KMS-11 (cell line): ENCODE measurements around the gene FMNL3.
"Not testable (repeated sequence)": the region's sequence is repeated elsewhere in the genome, so short reads cannot be mapped to it uniquely, and the experiment has no call there.

Experiments
- H2AFZ ChIP-seq: fragments of 200-600 bp; sonication (generic); 2 replicates; pipeline ENCODE4 v1.6.1; 2016; ENCODE audit warnings: antibody characterized with exemption, mixed run types, low read depth
- H3K27ac ChIP-seq: fragments of 200-600 bp; sonication (generic); 2 replicates; pipeline ENCODE4 v1.6.1; 2016; ENCODE audit warnings: mild to moderate bottlenecking, mixed run types
- H3K27me3 ChIP-seq: fragments of 200-600 bp; sonication (generic); 2 replicates; pipeline ENCODE4 v1.6.1; 2017; ENCODE audit warnings: mild to moderate bottlenecking, low read depth, mixed run types, moderate library complexity; ENCODE audit not compliant: insufficient read depth
- H3K36me3 ChIP-seq: fragments of 200-600 bp; sonication (generic); 2 replicates; pipeline ENCODE4 v1.6.1; 2017; ENCODE audit warnings: mild to moderate bottlenecking, mixed run types; ENCODE audit not compliant: insufficient read depth
- H3K4me1 ChIP-seq: fragments of 200-600 bp; sonication (generic); 2 replicates; pipeline ENCODE4 v1.6.1; 2016; ENCODE audit warnings: mild to moderate bottlenecking, low read depth, mixed run types; ENCODE audit not compliant: poor library complexity, severe bottlenecking
- H3K4me2 ChIP-seq: fragments of 200-600 bp; sonication (generic); 2 replicates; pipeline ENCODE4 v1.7.0; 2016; ENCODE audit warnings: mild to moderate bottlenecking, mixed run types
- H3K4me3 ChIP-seq: fragments of 200-600 bp; sonication (generic); IDR thresholded peaks from 2 replicates; pipeline ENCODE4 v1.6.1; 2017; ENCODE audit warnings: low read depth, low read length, mixed read lengths; ENCODE audit not compliant: insufficient read depth
- H3K79me2 ChIP-seq: fragments of 200-600 bp; sonication (generic); 2 replicates; pipeline ENCODE4 v1.6.1; 2016; ENCODE audit warnings: low read depth, mixed run types; ENCODE audit not compliant: insufficient read depth
- H3K9ac ChIP-seq: fragments of 200-600 bp; sonication (generic); 2 replicates; pipeline ENCODE4 v1.6.1; 2016; ENCODE audit warnings: mild to moderate bottlenecking, mixed run types
- H4K20me1 ChIP-seq: fragments of 200-600 bp; sonication (generic); 2 replicates; pipeline ENCODE4 v1.6.1; 2016; ENCODE audit warnings: mild to moderate bottlenecking, mixed run types; ENCODE audit not compliant: insufficient read depth
- CTCF ChIP-seq: fragments of 200-600 bp; sonication (generic); conservative IDR thresholded peaks from 2 replicates; pipeline ENCODE4 v1.6.1; 2017; ENCODE audit warnings: low read depth, mild to moderate bottlenecking, antibody characterized with exemption, low read length, moderate library complexity, mixed read lengths

The FMNL3 gene

GRCh38 chr12:49618576-49618975 lies 88.6 kb downstream of the FMNL3 start:
- Histone ChIP-seq H2AFZ (no peak overlapping the region), H3K4me1 (peaks cover 33% of the 10 kb centered on the region), H3K79me2 (no peaks in the 10 kb centered on the region), H3K27ac (no peak overlapping the region), H3K9ac (no peak overlapping the region), H3K4me3 (no peak overlapping the region), H3K27me3 (no peaks in the 10 kb centered on the region; the same call in 1 of the 2 replicates), H3K4me2 (no peak overlapping the region), H3K36me3 (no peaks in the 10 kb centered on the region), H4K20me1 (no peaks in the 10 kb centered on the region)
- no peak for TF ChIP-seq CTCF

- no peaks in the 10 kb centered on the region; the same call in 1 of the 2 replicates for H3K27me3 ChIP-seq
- no peak overlapping the region for H3K4me3 ChIP-seq
- no peaks in the 10 kb centered on the region for H4K20me1 ChIP-seq
- no peak overlapping the region for H3K9ac ChIP-seq
- no peak for TF ChIP-seq CTCF
- no peak overlapping the region for H2AFZ ChIP-seq
- H3K79me2 ChIP-seq, result no peaks in the 10 kb centered on the region
- no peak overlapping the region for H3K4me2 ChIP-seq
- no peak overlapping the region for H3K27ac ChIP-seq
- no peaks in the 10 kb centered on the region for H3K36me3 ChIP-seq
- peaks cover 19% of the 10 kb centered on the region for H3K4me1 ChIP-seq
Observed at GRCh38 chr12:49616533-49617219, 90.5 kb downstream of the FMNL3 start.

- TF ChIP-seq CTCF, result no peak
- Histone ChIP-seq H3K4me3 (no peak overlapping the region), H4K20me1 (no peaks in the 10 kb centered on the region), H3K4me2 (no peak overlapping the region), H2AFZ (no peak overlapping the region), H3K27me3 (no peaks in the 10 kb centered on the region; the same call in 1 of the 2 replicates), H3K4me1 (peaks cover 10% of the 10 kb centered on the region), H3K9ac (no peak overlapping the region), H3K79me2 (no peaks in the 10 kb centered on the region), H3K27ac (no peak overlapping the region), H3K36me3 (no peaks in the 10 kb centered on the region)
Observed at GRCh38 chr12:49615725-49616124, 91.5 kb downstream of the FMNL3 start.

- no peak overlapping the region for H3K27ac ChIP-seq
- H3K4me3 ChIP-seq, result no peak overlapping the region
- no peaks in the 10 kb centered on the region for H3K27me3 ChIP-seq
- H3K79me2 ChIP-seq, result no peaks in the 10 kb centered on the region
- H3K9ac ChIP-seq, result no peak overlapping the region
- no peak overlapping the region for H3K4me2 ChIP-seq
- no peak for TF ChIP-seq CTCF
- H2AFZ ChIP-seq, result no peak overlapping the region
- no peaks in the 10 kb centered on the region for H4K20me1 ChIP-seq
- H3K36me3 ChIP-seq, result no peaks in the 10 kb centered on the region
- H3K4me1 ChIP-seq, result no peaks in the 10 kb centered on the region
Observed at GRCh38 chr12:49612210-49612609, 95.0 kb downstream of the FMNL3 start.

GRCh38 chr12:49610785-49611184 lies 96.4 kb downstream of the FMNL3 start:
- not testable (repeated sequence) for H3K4me1 ChIP-seq, H3K27me3 ChIP-seq, H3K9ac ChIP-seq, H3K4me2 ChIP-seq, H2AFZ ChIP-seq, H3K36me3 ChIP-seq, H3K27ac ChIP-seq, H3K79me2 ChIP-seq, H3K4me3 ChIP-seq, H4K20me1 ChIP-seq
